Activated CD4-positive, alpha-beta T cell treated with anti-CD3 and anti-CD28 coated beads, Interleukin-10, Interleukin-2, amounts not matched to agents 100 ng/mL and 50 ng/mL, durations not matched to agents 16 hours and 8 hours (primary cell): ENCODE measurements around the gene TMEM170A.
A peak's percentile ranks its signal among the peaks of the same experiment; 100 is the strongest.
"Not testable (repeated sequence)": the region's sequence is repeated elsewhere in the genome, so short reads cannot be mapped to it uniquely, and the experiment has no call there.

Experiments
- DNase-seq: peaks from one replicate; pipeline ENCODE4 v3.0.0-alpha.2; 2020

The TMEM170A gene

GRCh38 chr16:75479421-75479990, 15.0 kb upstream of the TMEM170A start:
- DNase-seq = no peak

- DNase-seq = no peak
Measured at GRCh38 chr16:75478480-75479345, 14.2 kb upstream of the TMEM170A start.

- DNase-seq = no peak
Measured at GRCh38 chr16:75477680-75478473, 13.4 kb upstream of the TMEM170A start.

GRCh38 chr16:75476817-75477216, 12.3 kb upstream of the TMEM170A start:
- no peak for DNase-seq

GRCh38 chr16:75475420-75475847, 10.9 kb upstream of the TMEM170A start:
- DNase-seq = no peak

- DNase-seq = no peak
Measured at GRCh38 chr16:75472908-75473877, 8.7 kb upstream of the TMEM170A start.

- peak; percentile 52 for DNase-seq
Measured at GRCh38 chr16:75471723-75472633, 7.5 kb upstream of the TMEM170A start.

- DNase-seq = no peak
Measured at GRCh38 chr16:75466760-75467159, 2.3 kb upstream of the TMEM170A start.

- DNase-seq = peak; percentile 33
Measured at GRCh38 chr16:75463389-75464121, 934 bp downstream of the TMEM170A start.

- peak; percentile 51 for DNase-seq
Measured at GRCh38 chr16:75462806-75463205, 1.7 kb downstream of the TMEM170A start.

GRCh38 chr16:75461575-75461974, 2.9 kb downstream of the TMEM170A start:
- DNase-seq = no peak

- no peak for DNase-seq
Measured at GRCh38 chr16:75460446-75460845, 4.0 kb downstream of the TMEM170A start.

GRCh38 chr16:75459691-75460090, 4.8 kb downstream of the TMEM170A start:
- no peak for DNase-seq

GRCh38 chr16:75458439-75458838, 6.0 kb downstream of the TMEM170A start:
- no peak for DNase-seq

GRCh38 chr16:75458029-75458428, 6.5 kb downstream of the TMEM170A start:
- DNase-seq = no peak

- DNase-seq = no peak
Measured at GRCh38 chr16:75457485-75458021, 6.9 kb downstream of the TMEM170A start.

- no peak for DNase-seq
Measured at GRCh38 chr16:75456971-75457370, 7.5 kb downstream of the TMEM170A start.

- DNase-seq = not testable (repeated sequence)
Measured at GRCh38 chr16:75456486-75456885, 8.0 kb downstream of the TMEM170A start.

- DNase-seq = no peak
Measured at GRCh38 chr16:75455677-75456076, 8.8 kb downstream of the TMEM170A start.
